Cardiac muscle cell (in vitro differentiated cells and primary cell): ENCODE measurements around the gene RPGR. TPM values are rescaled to one million over a fixed set of nuclear protein-coding genes. Genes with fewer than 3 reads are reported as not detected.

Source experiments
- DNase-seq, 2 donors: peaks; one replicate each; pipeline versions ENCODE4 v3.0.0 to v3.0.0-alpha.2; 2010 to 2017; ENCODE audit warnings: low read depth in 1 of 2, low spot score in 1 of 2
- H3K27ac ChIP-seq: fragments of 200-600 bp; sonication (generic); 2 replicates; pipeline ENCODE4 v1.5.1; 2016
- H3K27me3 ChIP-seq: fragments of 200-600 bp; sonication (generic); 2 replicates; pipeline ENCODE4 v1.6.0; 2016; ENCODE audit warnings: control low read depth
- H3K36me3 ChIP-seq: fragments of 200-600 bp; sonication (generic); 2 replicates; pipeline ENCODE4 v1.5.1; 2016; ENCODE audit warnings: control low read depth
- H3K4me1 ChIP-seq: fragments of 200-600 bp; sonication (generic); 2 replicates; pipeline ENCODE4 v1.8.1; 2017; ENCODE audit warnings: low read depth, mild to moderate bottlenecking, mixed run types
- H3K4me3 ChIP-seq: fragments of 200-600 bp; sonication (generic); 2 replicates; pipeline ENCODE4 v1.5.1; 2016; ENCODE audit warnings: mild to moderate bottlenecking
- H3K9me3 ChIP-seq: fragments of 200-600 bp; sonication (generic); 2 replicates; pipeline ENCODE4 v1.5.1; 2017; ENCODE audit warnings: low read depth, mild to moderate bottlenecking, control low read depth
- polyA plus RNA-seq: library from polyadenylated mRNA; unstranded; fragments of >200 nt; fragmentation: Nextera tagmentation; extraction: Ambion mirVana; gene quantifications from 2 replicates; pipeline ENCODE4 v1.2.1, GENCODE V29; 2016
- total RNA-seq: library from RNA; depleted of rRNA; stranded (reverse); fragments of >200 nt; gene quantifications from 2 replicates; pipeline ENCODE4 v1.2.3, GENCODE V29; 2016
- TF ChIP-seq, protein P1 (sequence below): IDR thresholded peaks from 2 replicates; pipeline ENCODE4 v1.5.1; 2012; ENCODE audit warnings: low read depth, mild to moderate bottlenecking, low read length

RPGR gene
- total and polyA plus RNA-seq, 2 experiments from 2014 or later: 6.3 to 6.5 TPM

DNA sequence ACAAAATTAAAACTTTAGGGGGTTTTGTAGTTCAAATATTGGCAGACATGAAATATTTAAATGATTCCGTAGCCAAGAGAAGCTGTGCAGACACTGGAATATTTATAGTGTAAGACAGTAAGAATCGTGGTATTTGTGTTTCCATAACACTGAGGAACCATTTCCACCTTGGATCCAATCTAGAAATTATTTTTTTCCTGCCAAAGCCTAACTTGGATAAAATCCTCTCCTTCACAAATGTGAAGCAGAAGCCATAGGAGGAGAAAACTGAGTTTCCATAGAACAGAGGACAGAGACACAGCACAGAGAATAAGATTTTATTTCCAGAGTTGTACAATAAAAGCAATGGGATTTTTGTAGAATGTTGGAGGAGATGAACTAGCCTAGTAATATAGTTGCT, 86.8 kb downstream of the RPGR start:
- Histone ChIP-seq H3K27me3 (no peaks in the 10 kb centered on the region), H3K4me3 (no peak overlapping the region), H3K36me3 (no peaks in the 10 kb centered on the region), H3K4me1 (no peaks in the 10 kb centered on the region), H3K27ac (no peak overlapping the region), H3K9me3 (no peaks in the 10 kb centered on the region)
- no peak for DNase-seq
- TF ChIP-seq, protein P1, sequence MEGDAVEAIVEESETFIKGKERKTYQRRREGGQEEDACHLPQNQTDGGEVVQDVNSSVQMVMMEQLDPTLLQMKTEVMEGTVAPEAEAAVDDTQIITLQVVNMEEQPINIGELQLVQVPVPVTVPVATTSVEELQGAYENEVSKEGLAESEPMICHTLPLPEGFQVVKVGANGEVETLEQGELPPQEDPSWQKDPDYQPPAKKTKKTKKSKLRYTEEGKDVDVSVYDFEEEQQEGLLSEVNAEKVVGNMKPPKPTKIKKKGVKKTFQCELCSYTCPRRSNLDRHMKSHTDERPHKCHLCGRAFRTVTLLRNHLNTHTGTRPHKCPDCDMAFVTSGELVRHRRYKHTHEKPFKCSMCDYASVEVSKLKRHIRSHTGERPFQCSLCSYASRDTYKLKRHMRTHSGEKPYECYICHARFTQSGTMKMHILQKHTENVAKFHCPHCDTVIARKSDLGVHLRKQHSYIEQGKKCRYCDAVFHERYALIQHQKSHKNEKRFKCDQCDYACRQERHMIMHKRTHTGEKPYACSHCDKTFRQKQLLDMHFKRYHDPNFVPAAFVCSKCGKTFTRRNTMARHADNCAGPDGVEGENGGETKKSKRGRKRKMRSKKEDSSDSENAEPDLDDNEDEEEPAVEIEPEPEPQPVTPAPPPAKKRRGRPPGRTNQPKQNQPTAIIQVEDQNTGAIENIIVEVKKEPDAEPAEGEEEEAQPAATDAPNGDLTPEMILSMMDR: no peak

DNA sequence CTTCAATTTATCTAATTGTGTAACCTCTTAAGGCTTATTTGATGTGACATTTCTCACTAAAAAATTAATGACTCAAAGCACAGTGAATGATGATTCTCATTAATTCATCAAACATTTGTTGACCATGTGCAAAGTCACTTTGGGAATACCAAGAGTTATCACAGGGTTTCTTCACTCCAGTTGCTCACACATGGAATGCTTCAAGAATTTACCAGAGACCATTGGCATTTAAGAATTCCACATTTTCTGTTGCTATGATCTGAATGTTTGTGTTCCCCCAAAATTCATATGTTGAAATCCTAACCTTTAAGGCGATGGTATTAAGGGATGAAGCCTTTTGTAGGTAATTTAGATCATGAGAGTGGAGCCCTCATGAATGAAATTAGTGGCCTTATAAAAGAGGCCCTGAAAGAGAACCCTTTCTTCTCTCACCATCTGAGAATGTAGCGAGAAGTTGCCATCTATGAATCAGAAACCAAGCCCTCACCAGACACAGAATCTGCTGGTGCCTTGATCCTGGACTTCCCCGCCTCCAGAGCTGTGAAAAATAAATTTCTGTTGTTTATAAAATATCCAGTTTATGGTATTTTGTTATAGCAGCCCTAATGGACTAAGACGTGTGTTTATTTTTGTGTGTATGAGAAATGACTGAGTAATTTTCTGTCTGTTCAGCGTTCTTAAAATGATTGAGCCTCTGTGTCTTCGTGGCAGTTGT, 90.3 kb downstream of the RPGR start:
- Histone ChIP-seq H3K4me1 (no peaks in the 10 kb centered on the region), H3K9me3 (no peaks in the 10 kb centered on the region), H3K4me3 (no peak overlapping the region), H3K27me3 (no peaks in the 10 kb centered on the region), H3K27ac (no peak overlapping the region), H3K36me3 (no peaks in the 10 kb centered on the region)
- DNase-seq: no peak
- TF ChIP-seq, protein P1: no peak

DNA sequence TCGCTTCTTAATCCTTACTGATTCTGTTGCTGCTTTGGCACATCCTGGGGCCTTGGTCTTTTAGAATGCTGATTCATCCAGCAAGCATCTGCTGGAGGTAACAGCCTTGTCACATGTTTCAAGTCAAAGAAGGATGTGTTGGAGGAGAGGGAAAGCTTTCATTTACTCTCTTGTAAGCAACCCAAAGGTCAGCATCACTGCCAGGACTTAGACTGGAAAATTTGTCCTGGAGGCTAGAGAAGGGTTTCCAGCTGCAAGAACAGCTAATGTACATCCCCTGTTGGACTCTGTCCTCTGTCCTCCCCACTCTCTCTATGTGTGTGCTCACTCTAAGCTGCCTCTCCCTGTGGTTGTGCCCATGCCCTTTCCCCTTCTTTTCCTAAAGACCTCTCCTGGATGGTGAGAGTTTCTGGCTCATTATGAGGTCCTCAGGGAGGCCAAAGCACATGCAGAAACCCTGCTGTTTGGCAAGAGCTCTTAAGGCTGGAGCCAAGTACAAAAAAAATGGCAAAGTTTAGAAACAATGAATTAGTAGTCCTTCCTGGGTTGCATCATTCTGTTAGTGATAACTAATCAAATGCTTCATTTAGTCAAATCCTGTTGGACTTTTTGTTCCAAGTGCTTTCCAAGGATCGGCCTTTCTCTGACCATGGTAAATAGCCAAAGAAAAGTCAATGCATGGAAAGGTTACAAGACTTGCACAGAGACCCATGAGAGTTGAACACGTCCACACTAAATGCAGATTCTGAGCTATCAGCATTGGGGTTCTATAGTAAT, 93.2 kb downstream of the RPGR start:
- H3K36me3 ChIP-seq: no peaks in the 10 kb centered on the region
- H3K27me3 ChIP-seq: no peaks in the 10 kb centered on the region
- H3K4me3 ChIP-seq: no peak overlapping the region
- H3K27ac ChIP-seq: no peak overlapping the region
- no peaks in the 10 kb centered on the region for H3K9me3 ChIP-seq
- peak in 1 of 2 donors; percentile 95 for DNase-seq
- no peaks in the 10 kb centered on the region for H3K4me1 ChIP-seq
- TF ChIP-seq, protein P1: no peak

DNA sequence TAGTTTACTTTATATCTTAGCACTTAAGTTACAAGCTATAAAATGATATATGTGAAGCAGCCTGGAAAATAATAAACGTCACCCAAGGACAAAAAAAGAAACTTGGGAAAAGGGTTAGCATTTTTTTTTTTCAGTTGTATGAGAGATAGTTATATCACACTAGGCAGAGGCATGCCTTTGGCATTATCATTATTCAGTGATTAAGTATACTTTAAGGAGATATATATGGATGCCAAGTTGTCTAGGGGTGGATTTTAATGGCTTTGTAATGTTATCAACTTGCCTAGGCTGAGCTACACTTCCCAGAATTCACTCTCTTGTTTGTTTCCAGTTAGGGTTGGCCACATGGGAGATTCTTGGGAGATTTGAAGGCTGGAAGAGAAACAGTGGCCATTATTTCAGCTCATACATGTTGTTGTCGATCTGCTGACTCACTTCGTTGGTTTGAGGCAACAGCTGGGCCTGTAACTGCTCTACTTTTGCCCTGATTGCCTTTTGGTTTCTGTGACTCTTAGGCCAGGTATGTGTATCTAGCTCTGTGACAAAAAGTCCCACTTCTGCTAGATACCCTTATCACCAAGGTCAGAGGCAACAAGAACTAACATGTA, 95.1 kb downstream of the RPGR start:
- no peak overlapping the region for H3K27ac ChIP-seq
- no peaks in the 10 kb centered on the region for H3K27me3 ChIP-seq
- H3K4me3 ChIP-seq: no peak overlapping the region
- no peaks in the 10 kb centered on the region for H3K36me3 ChIP-seq
- TF ChIP-seq, protein P1: no peak
- peak in 1 of 2 donors; percentile 69 for DNase-seq
- no peaks in the 10 kb centered on the region for H3K4me1 ChIP-seq
- no peaks in the 10 kb centered on the region for H3K9me3 ChIP-seq

DNA sequence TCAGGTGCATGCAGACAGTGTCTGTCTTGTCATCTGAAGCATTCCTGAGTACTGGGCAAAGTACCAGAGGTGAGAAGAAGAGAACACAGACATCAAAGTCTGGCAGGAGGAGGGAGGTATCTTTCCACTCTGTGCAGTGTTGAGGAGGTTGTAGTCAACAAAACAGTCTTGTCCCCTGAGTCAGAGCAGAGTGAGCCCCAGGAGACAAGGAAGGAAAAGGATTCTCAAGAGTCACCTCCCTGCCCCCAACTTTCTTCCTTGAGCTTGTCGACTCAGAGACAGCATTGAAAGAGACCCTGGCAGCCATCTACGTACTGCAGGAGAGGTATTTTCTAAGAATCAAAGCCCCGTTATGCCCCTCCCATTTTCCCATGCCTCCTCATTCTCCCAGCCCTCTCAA, 102.2 kb downstream of the RPGR start:
- no peak overlapping the region for H3K4me3 ChIP-seq
- H3K27me3 ChIP-seq: peaks cover 14% of the 10 kb centered on the region
- H3K4me1 ChIP-seq: peaks cover 4% of the 10 kb centered on the region
- no peaks in the 10 kb centered on the region for H3K36me3 ChIP-seq
- TF ChIP-seq, protein P1: no peak
- H3K27ac ChIP-seq: no peak overlapping the region
- no peak for DNase-seq
- no peaks in the 10 kb centered on the region for H3K9me3 ChIP-seq
